Lung (tissue), 12 donors: ENCODE measurements around the gene VPS13C. TPM values are rescaled to one million over a fixed set of nuclear protein-coding genes. Genes with fewer than 3 reads are reported as not detected.
A peak's percentile ranks its signal among the peaks of the same experiment; 100 is the strongest.

Experiments used
- ATAC-seq: fragments of 200-7000 bp; cut with Tn5 transposase; one replicate; pipeline ENCODE4 v1.9.1; 2020; ENCODE audit warnings: moderate number of reproducible peaks; ENCODE audit not compliant: insufficient read depth, low FRiP score
- DNase-seq, 3 donors: peaks; one replicate each; pipeline ENCODE4 v3.0.0-alpha.2; 2013 to 2017
- H3K27ac ChIP-seq, 2 donors: one replicate each; pipeline ENCODE4 v1.5.1; 2013; ENCODE audit warnings: mild to moderate bottlenecking in 2 of 2, moderate library complexity in 2 of 2, control low read depth in 1 of 2, inconsistent platforms in 1 of 2, low read depth in 1 of 2, low read length in 1 of 2
- H3K27me3 ChIP-seq, 3 donors: one replicate each; pipeline ENCODE4 v1.5.1; 2013; ENCODE audit warnings: low read length in 2 of 3; ENCODE audit not compliant: control insufficient read depth in 3 of 3, insufficient read depth in 3 of 3
- H3K36me3 ChIP-seq, 4 donors: one replicate each; pipeline ENCODE4 v1.5.1; 2013; ENCODE audit warnings: low read length in 4 of 4, mild to moderate bottlenecking in 1 of 4, moderate library complexity in 1 of 4; ENCODE audit not compliant: control insufficient read depth in 4 of 4, insufficient read depth in 4 of 4
- H3K4me1 ChIP-seq, 5 donors: one replicate each; pipeline ENCODE4 v1.5.1; 2013; ENCODE audit warnings: low read length in 5 of 5, mild to moderate bottlenecking in 2 of 5, moderate library complexity in 1 of 5; ENCODE audit not compliant: control insufficient read depth in 5 of 5, insufficient read depth in 5 of 5
- H3K4me3 ChIP-seq: one replicate; pipeline ENCODE4 v1.5.1; 2013; ENCODE audit warnings: mild to moderate bottlenecking, control low read depth, moderate library complexity
- H3K9ac ChIP-seq, 2 donors: one replicate each; pipeline ENCODE4 v1.5.1; 2013; ENCODE audit warnings: low read length in 2 of 2, control low read depth in 1 of 2; ENCODE audit not compliant: insufficient read depth in 1 of 2
- H3K9me3 ChIP-seq, 4 donors: one replicate each; pipeline ENCODE4 v1.5.1; 2013; ENCODE audit warnings: low read length in 3 of 4, mild to moderate bottlenecking in 1 of 4, moderate library complexity in 1 of 4; ENCODE audit not compliant: control insufficient read depth in 4 of 4, insufficient read depth in 3 of 4
- WGBS, 2 donors: extraction: QIAGEN DNeasy Blood & Tissue Kit; methylation state at CpG; one replicate each; pipeline ENCODE4 v1.1.7; 2013; 5-methylcytosine and 5-hydroxymethylcytosine counted together
- polyA plus RNA-seq, 2 donors: library from polyadenylated mRNA; stranded (reverse); fragments of 200-250 nt; gene quantifications; one replicate each; pipeline ENCODE4 v1.2.1, GENCODE V29; 2013
- total RNA-seq, 2 donors: library from RNA; depleted of rRNA in 1 of 2; stranded (reverse); fragments of >200 nt in 1 of 2; gene quantifications; one replicate each; pipeline ENCODE4 v1.2.1, GENCODE V29; 2014 to 2021
- TF ChIP-seq, protein P1 (sequence below): IDR thresholded peaks from 2 replicates; pipeline ENCODE4 v1.5.1; 2012; ENCODE audit warnings: mild to moderate bottlenecking; ENCODE audit errors: control extremely low read depth, extremely low read depth
- donor health status: control.
- donor health status: control.
- donor health status: Bipolar disorder and iron deficiency.
- donor health status: healthy.
- donor health status: DM: yes; HTN: yes; CAD: no.

The VPS13C gene
- total and polyA plus RNA-seq, 4 donors = 16.8 to 196 (median 53.3) TPM

GRCh38 chr15:61987824-61988223, 72.4 kb downstream of the VPS13C start:
- TF ChIP-seq, protein P1, sequence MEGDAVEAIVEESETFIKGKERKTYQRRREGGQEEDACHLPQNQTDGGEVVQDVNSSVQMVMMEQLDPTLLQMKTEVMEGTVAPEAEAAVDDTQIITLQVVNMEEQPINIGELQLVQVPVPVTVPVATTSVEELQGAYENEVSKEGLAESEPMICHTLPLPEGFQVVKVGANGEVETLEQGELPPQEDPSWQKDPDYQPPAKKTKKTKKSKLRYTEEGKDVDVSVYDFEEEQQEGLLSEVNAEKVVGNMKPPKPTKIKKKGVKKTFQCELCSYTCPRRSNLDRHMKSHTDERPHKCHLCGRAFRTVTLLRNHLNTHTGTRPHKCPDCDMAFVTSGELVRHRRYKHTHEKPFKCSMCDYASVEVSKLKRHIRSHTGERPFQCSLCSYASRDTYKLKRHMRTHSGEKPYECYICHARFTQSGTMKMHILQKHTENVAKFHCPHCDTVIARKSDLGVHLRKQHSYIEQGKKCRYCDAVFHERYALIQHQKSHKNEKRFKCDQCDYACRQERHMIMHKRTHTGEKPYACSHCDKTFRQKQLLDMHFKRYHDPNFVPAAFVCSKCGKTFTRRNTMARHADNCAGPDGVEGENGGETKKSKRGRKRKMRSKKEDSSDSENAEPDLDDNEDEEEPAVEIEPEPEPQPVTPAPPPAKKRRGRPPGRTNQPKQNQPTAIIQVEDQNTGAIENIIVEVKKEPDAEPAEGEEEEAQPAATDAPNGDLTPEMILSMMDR = no peak
- Histone ChIP-seq H3K27me3 (no peaks in the 10 kb centered on the region), H3K4me1 (peaks cover 0 to 4% (median 0%) of the 10 kb centered on the region in 5 donors), H3K27ac (no peak overlapping the region), H3K4me3 (no peak overlapping the region), H3K9me3 (no peaks in the 10 kb centered on the region), H3K36me3 (peaks cover 3 to 14% (median 10%) of the 10 kb centered on the region in 4 donors), H3K9ac (no peak overlapping the region)
- 98 to 99% methylated on average over 2 of the region's 2 CpGs for WGBS, 2 donors
- ATAC-seq (no peak), DNase-seq (no peak)

DNA sequence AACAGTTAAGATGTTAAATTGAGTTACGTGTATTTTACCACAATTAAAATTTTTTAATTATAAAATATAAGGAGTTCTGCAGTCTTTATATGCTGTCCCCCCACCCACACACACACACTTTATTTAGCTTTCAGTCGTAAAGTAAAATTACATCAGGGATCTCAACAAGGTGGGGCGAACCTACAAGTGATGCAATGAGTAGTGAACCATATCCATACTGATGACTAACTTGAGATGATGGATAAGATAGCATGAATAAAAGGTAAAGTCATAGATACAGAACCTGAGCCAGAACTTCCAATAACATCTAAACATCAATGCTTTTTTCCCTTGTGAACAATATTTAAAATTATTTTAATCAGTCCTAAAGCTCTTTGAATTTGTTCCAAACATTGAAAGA, 77.2 kb downstream of the VPS13C start:
- DNase-seq = no peak
- TF ChIP-seq, protein P1 = no peak
- Histone ChIP-seq H3K27ac (no peak overlapping the region), H3K36me3 (peaks cover 5 to 12% (median 12%) of the 10 kb centered on the region in 4 donors), H3K27me3 (no peaks in the 10 kb centered on the region), H3K9ac (no peak overlapping the region), H3K4me3 (no peak overlapping the region), H3K9me3 (no peaks in the 10 kb centered on the region), H3K4me1 (no peaks in the 10 kb centered on the region)
- ATAC-seq = no peak
- WGBS, 2 donors = 95 to 99% methylated on average over 3 of the region's 3 CpGs

- 83 to 97% methylated on average over 3 of the region's 3 CpGs for WGBS, 2 donors
- no peaks in the 10 kb centered on the region for H3K27me3 ChIP-seq
- ATAC-seq (no peak), DNase-seq (no peak)
- TF ChIP-seq, protein P1 = no peak
- H3K36me3 ChIP-seq = peaks cover 2 to 10% (median 9%) of the 10 kb centered on the region in 4 donors
- no peak overlapping the region for H3K27ac ChIP-seq
- H3K9me3 ChIP-seq = no peaks in the 10 kb centered on the region
- H3K4me3 ChIP-seq = no peak overlapping the region
- H3K9ac ChIP-seq = no peak overlapping the region
- peaks cover 0 to 3% (median 0%) of the 10 kb centered on the region in 5 donors for H3K4me1 ChIP-seq
Observed at GRCh38 chr15:61978225-61978624, 82.0 kb downstream of the VPS13C start.

GRCh38 chr15:61974759-61975158, 85.5 kb downstream of the VPS13C start:
- TF ChIP-seq, protein P1 = no peak
- H3K36me3 ChIP-seq = peaks cover 3 to 24% (median 8%) of the 10 kb centered on the region in 4 donors
- DNase-seq (no peak), ATAC-seq (no peak)
- H3K4me3 ChIP-seq = no peak overlapping the region
- H3K4me1 ChIP-seq = peaks cover 0 to 3% (median 0%) of the 10 kb centered on the region in 5 donors
- H3K27me3 ChIP-seq = no peaks in the 10 kb centered on the region
- WGBS, 2 donors = 62 to 77% methylated on average over 1 of the region's 1 CpG
- peak overlapping the region in 1 of 2 donors; percentile 21 for H3K27ac ChIP-seq
- H3K9me3 ChIP-seq = no peaks in the 10 kb centered on the region
- H3K9ac ChIP-seq = no peak overlapping the region
